Esophagus (tissue), 2 donors: ENCODE data around the gene SYCP2. TPM values are rescaled to one million over a fixed set of nuclear protein-coding genes. Genes with fewer than 3 reads are reported as not detected.

Source experiments
- H3K27ac ChIP-seq, 2 donors: one replicate each; pipeline ENCODE4 v1.5.1; 2013; ENCODE audit warnings: low read depth in 2 of 2, mild to moderate bottlenecking in 2 of 2, inconsistent platforms in 1 of 2, low read length in 1 of 2, moderate library complexity in 1 of 2
- H3K27me3 ChIP-seq, 2 donors: one replicate each; pipeline ENCODE4 v1.6.1; 2013; ENCODE audit warnings: low read length in 2 of 2, control low read depth in 1 of 2, mild to moderate bottlenecking in 1 of 2; ENCODE audit not compliant: insufficient read depth in 2 of 2, control insufficient read depth in 1 of 2
- H3K36me3 ChIP-seq, 2 donors: one replicate each; pipeline ENCODE4 v1.6.1; 2013; ENCODE audit warnings: low read length in 1 of 2; ENCODE audit not compliant: control insufficient read depth in 2 of 2, insufficient read depth in 2 of 2
- H3K4me1 ChIP-seq, 2 donors: one replicate each; pipeline ENCODE4 v1.6.1; 2013; ENCODE audit warnings: low read length in 1 of 2; ENCODE audit not compliant: control insufficient read depth in 2 of 2, insufficient read depth in 2 of 2
- H3K4me3 ChIP-seq, 2 donors: one replicate each; pipeline ENCODE4 v1.5.1; 2013; ENCODE audit warnings: low read length in 2 of 2, mild to moderate bottlenecking in 2 of 2, low read depth in 1 of 2, moderate library complexity in 1 of 2
- H3K9me3 ChIP-seq, 2 donors: one replicate each; pipeline ENCODE4 v1.6.1; 2013; ENCODE audit warnings: mild to moderate bottlenecking in 2 of 2, low read depth in 1 of 2, low read length in 1 of 2, moderate library complexity in 1 of 2; ENCODE audit not compliant: control insufficient read depth in 2 of 2, insufficient read depth in 1 of 2
- WGBS, 2 donors: extraction: QIAGEN DNeasy Blood & Tissue Kit; methylation state at CpG; one replicate each; pipeline ENCODE4 v1.1.7; 2013; 5-methylcytosine and 5-hydroxymethylcytosine counted together
- polyA plus RNA-seq, 2 donors: library from polyadenylated mRNA; stranded (reverse); fragments of 200-250 nt; gene quantifications; one replicate each; pipeline ENCODE4 v1.2.3, GENCODE V29; 2013
- donor health status: healthy with polysubstance abuse.
- donor health status: Bipolar disorder and iron deficiency.

Gene SYCP2
- polyA plus RNA-seq, 2 donors = 0.56 to 1.1 TPM

DNA sequence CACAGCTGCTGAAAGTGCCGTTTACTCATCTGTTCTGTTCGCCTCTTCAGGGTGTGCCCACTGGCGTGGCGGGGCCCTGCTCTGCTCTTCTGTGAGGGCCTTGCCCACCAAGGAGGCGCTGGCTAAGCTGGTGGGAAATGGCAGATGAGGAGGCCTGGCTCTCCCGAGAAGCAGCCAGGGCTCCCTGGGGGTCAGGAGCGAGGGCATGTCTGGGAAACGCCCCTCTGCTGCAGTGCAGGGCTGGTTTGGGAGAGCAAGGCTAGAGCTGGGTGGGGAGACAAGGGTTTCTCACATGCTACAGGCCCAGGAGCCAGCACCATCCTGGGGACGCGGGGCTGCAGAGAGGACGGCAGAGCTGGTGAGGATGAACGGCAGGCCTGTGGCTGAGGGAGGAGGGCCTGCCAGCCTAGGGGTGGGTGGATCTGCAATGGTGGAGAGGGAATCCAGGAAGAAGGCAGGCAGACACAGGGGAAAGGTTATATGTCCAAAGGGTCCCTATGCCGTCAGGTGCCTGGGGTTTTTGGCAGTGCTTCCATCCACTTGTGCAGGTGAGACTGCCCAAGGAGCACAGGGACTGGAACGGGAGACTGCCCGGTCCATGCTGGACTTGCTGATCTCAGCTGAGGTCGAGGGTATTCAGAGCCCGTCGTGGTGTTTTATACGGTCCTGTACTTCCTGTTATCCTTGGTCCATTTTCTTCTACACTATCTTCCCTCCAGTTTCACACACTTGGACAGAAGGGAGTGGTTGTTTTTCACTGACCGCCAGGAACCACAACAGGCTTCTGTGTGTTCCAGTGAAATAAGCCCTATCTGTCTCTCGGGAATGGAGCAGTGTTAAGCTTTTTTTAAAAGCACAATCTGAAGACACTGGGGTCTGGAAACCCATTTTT is 119.2 kb downstream of the SYCP2 start:
- H3K36me3 ChIP-seq = no peaks in the 10 kb centered on the region
- no peak overlapping the region for H3K27ac ChIP-seq
- H3K4me3 ChIP-seq = no peak overlapping the region
- H3K4me1 ChIP-seq = no peaks in the 10 kb centered on the region
- H3K9me3 ChIP-seq = no peaks in the 10 kb centered on the region
- no peaks in the 10 kb centered on the region for H3K27me3 ChIP-seq
- 71 to 72% methylated on average over 21 of the region's 21 CpGs for WGBS, 2 donors

Other genes with a start within 250 kb of the SYCP2 start
- gene PPP1R3D, start 6.7 kb upstream of the SYCP2 start, polyA plus RNA-seq = 1 to 10 TPM; 5.1 to 5.7 TPM
- 1 to 10 TPM; 2.2 TPM for gene FAM217B, start 6.8 kb upstream of the SYCP2 start, polyA plus RNA-seq
- 1 to 10 TPM; 2.6 to 3.8 TPM for gene CDH26, start 24.8 kb upstream of the SYCP2 start, polyA plus RNA-seq